Activated CD4-positive, alpha-beta T cell treated with anti-CD3 and anti-CD28 coated beads, Interleukin-10, Interleukin-2, amounts not matched to agents 100 ng/mL and 50 ng/mL, durations not matched to agents 16 hours and 8 hours (primary cell): ENCODE data around the gene ZNF609.

Source experiments
- DNase-seq: peaks from one replicate; pipeline ENCODE4 v3.0.0-alpha.2; 2020

Gene ZNF609

GRCh38 chr15:64460206-64460723, at the start of gene ZNF609:
Gene ZNF609 (plus strand): TSS chr15:64460578. CDS start chr15:64499420, 38,842 bp downstream.
- DNase-seq: peak; percentile 90

- no peak for DNase-seq
Measured at GRCh38 chr15:64412216-64412615, 48.2 kb upstream of the ZNF609 start.

- no peak for DNase-seq
Measured at GRCh38 chr15:64422697-64423096, 37.7 kb upstream of the ZNF609 start.

GRCh38 chr15:64423970-64424369, 36.4 kb upstream of the ZNF609 start:
- DNase-seq: no peak

- DNase-seq: no peak
Measured at GRCh38 chr15:64425221-64425620, 35.2 kb upstream of the ZNF609 start.

GRCh38 chr15:64426845-64427465, 33.4 kb upstream of the ZNF609 start:
- DNase-seq: no peak

GRCh38 chr15:64429448-64429847, 30.9 kb upstream of the ZNF609 start:
- peak; percentile 17 for DNase-seq

GRCh38 chr15:64430000-64430735, 30.2 kb upstream of the ZNF609 start:
- peak; percentile 75 for DNase-seq

GRCh38 chr15:64437982-64438381, 22.4 kb upstream of the ZNF609 start:
- DNase-seq: no peak

GRCh38 chr15:64438653-64439447, 21.5 kb upstream of the ZNF609 start:
- no peak for DNase-seq

- DNase-seq: no peak
Measured at GRCh38 chr15:64441852-64442251, 18.5 kb upstream of the ZNF609 start.

- no peak for DNase-seq
Measured at GRCh38 chr15:64443016-64443415, 17.4 kb upstream of the ZNF609 start.

- DNase-seq: peak; percentile 79
Measured at GRCh38 chr15:64443747-64444621, 16.4 kb upstream of the ZNF609 start.

- no peak for DNase-seq
Measured at GRCh38 chr15:64444836-64445235, 15.5 kb upstream of the ZNF609 start.

GRCh38 chr15:64447536-64448315, 12.7 kb upstream of the ZNF609 start:
- no peak for DNase-seq

- no peak for DNase-seq
Measured at GRCh38 chr15:64452988-64453688, 7.2 kb upstream of the ZNF609 start.

- no peak for DNase-seq
Measured at GRCh38 chr15:64453689-64454037, 6.7 kb upstream of the ZNF609 start.

GRCh38 chr15:64454282-64454681, 6.1 kb upstream of the ZNF609 start:
- no peak for DNase-seq

GRCh38 chr15:64455961-64456371, 4.4 kb upstream of the ZNF609 start:
- DNase-seq: no peak

- no peak for DNase-seq
Measured at GRCh38 chr15:64456634-64457108, 3.7 kb upstream of the ZNF609 start.
